Right ventricle myocardium inferior (tissue), 1 donor: Measurements from ENCODE around the gene MAGI2. TPM values are rescaled to one million over a fixed set of nuclear protein-coding genes. Genes with fewer than 3 reads are reported as not detected.
A peak's percentile ranks its signal among the peaks of the same experiment; 100 is the strongest.
"Not testable (repeated sequence)": the region's sequence is repeated elsewhere in the genome, so short reads cannot be mapped to it uniquely, and the experiment has no call there.

Source experiments
- ATAC-seq: fragments of 200-7000 bp; cut with Tn5 transposase; one replicate; pipeline ENCODE4 v1.9.1; 2020; ENCODE audit warnings: mild to moderate bottlenecking, moderate library complexity
- DNase-seq: peaks from one replicate; pipeline ENCODE4 v3.0.0; 2021; ENCODE audit errors: missing footprints
- intact Hi-C: fragments of 100-400 bp; cut with DNase I; formaldehyde crosslinking; loops from one replicate; pipeline ENCODE4 v1.11.0; 2022
- total RNA-seq: library from RNA; stranded (reverse); fragmentation: NEBNext Ultra II Directional; extraction: Animal tissue kit (Norgen Biotek cat#: 25700); gene quantifications from one replicate; pipeline ENCODE4 v1.2.1, GENCODE V29; 2021
- donor health status: DM: no; HTN: yes; CAD: no; lungs with severe emphysema.

The MAGI2 gene
- total RNA-seq, 1 donor from 2014 or later, result 3.1 TPM

DNA sequence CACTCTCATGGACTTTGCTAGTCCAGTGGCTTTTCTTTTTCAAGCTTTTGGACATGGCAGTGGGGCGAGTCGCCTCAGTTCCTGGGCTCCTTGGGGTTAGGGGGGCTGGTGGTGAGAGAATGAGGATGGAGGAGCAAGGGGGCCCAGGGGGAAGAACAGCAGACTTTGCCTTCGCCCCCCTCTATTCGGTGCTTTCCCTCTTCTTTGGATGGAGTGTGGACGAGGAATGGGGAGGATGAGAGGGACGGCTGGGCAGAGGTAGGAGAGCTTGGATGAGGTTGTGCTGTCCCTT is 255 bp downstream of the MAGI2 start:
- DNase-seq, result no peak
- intact Hi-C loops, result loop anchor here (5.0 kb wide), 2 partner anchors 46 to 146 kb away; no protein-coding TSS in a partner anchor
- ATAC-seq, result no peak

GRCh38 chr7:79452495-79453265 is 787 bp downstream of the MAGI2 start:
- DNase-seq (peak; percentile 58), ATAC-seq (no peak)
- intact Hi-C loops, result loop anchor here (5.0 kb wide), 2 partner anchors 45 to 145 kb away; no protein-coding TSS in a partner anchor

GRCh38 chr7:79452032-79452494 is 1.4 kb downstream of the MAGI2 start:
- intact Hi-C loops, result loop anchor here (5.0 kb wide), 2 partner anchors 45 to 145 kb away; no protein-coding TSS in a partner anchor
- ATAC-seq (peak; percentile 82), DNase-seq (peak; percentile 91)

DNA sequence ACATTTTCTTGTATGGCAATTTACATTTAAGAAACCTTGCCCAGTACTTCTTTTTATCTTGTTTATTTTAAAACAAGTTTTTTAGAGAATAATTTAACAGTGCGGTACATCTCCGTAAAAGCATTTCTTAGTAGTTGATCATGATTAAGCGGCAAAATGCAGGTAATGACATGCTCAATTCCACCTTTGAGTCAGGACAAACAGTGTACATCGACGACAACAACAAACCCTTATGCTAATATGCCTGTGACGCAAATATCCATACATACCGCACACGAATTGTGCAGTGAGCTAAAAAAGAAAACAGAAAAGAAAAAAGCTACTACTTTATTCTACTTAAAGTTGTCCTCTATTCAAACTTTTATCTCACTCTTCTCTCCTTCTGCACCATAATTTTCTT is 1.9 kb downstream of the MAGI2 start:
- intact Hi-C loops, result loop anchor here (5.0 kb wide), 2 partner anchors 44 to 144 kb away; no protein-coding TSS in a partner anchor
- no peak for ATAC-seq
- DNase-seq, result no peak

DNA sequence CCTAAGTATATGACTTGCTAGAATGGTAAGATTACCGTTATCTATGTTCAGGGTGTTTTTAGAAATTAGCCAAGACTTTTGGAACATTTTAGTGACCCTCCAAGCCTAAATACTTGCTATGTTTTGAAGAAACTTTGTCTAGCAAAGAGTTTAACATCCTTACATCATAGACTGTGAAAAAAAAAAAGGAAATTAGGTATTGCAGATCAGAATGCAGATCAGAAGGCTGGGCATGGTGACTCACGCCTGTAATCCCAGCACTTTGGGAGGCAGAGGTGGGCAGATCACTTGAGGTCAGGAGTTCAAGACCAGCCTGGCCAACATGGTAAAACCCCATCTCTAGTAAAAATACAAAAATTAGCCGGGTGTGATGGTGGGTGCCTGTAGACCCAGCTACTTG is 10.7 kb downstream of the MAGI2 start:
- ATAC-seq, intact Hi-C loops: not testable (repeated sequence)

DNA sequence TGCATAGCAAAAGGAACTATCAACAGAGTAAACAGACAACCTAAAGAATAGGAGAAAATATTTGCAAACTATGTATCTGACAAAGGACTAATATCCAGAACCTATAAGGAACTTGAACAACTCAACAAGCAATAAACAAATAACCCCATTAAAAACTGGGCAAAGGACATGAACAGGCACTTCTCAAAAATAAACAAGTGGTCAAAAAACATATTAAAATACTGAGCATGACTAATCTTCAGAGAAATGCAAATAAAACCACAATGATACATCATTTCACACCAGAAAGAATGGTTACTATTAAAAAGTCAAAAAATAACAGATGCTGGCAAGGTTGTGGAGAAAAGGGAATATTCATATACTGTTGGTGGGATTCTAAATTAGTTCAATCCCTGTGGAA is 17.1 kb downstream of the MAGI2 start:
- intact Hi-C loops, result no loop called here
- no peak for DNase-seq
- no peak for ATAC-seq

More for the DNA sequence above, 10.7 kb downstream of the MAGI2 start:
- not testable (repeated sequence) for DNase-seq

GRCh38 chr7:79434867-79435266 is 18.6 kb downstream of the MAGI2 start:
- intact Hi-C loops, result no loop called here
- no peak for ATAC-seq
- DNase-seq, result no peak

GRCh38 chr7:79434098-79434497 is 19.4 kb downstream of the MAGI2 start:
- ATAC-seq, result no peak
- intact Hi-C loops, result no loop called here
- DNase-seq, result no peak

DNA sequence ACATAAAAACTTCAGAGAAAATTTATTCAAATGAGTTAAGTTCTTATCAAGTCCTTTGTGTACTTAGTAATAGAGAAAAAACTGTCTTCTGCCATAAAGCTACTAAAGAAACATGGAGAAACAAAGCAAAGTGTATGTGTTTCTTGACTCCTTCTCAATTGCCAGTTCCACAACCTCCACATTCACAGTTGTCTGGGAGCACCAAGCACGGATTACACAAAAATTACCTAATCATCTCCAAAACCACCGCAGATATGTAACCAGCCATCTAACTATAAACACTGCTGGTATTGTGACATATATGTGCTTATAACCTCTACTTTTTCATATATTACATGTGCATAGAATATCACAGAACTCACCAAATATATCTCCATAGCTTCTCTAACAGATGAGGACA is 23.1 kb downstream of the MAGI2 start:
- DNase-seq, result no peak
- no peak for ATAC-seq
- intact Hi-C loops, result no loop called here

DNA sequence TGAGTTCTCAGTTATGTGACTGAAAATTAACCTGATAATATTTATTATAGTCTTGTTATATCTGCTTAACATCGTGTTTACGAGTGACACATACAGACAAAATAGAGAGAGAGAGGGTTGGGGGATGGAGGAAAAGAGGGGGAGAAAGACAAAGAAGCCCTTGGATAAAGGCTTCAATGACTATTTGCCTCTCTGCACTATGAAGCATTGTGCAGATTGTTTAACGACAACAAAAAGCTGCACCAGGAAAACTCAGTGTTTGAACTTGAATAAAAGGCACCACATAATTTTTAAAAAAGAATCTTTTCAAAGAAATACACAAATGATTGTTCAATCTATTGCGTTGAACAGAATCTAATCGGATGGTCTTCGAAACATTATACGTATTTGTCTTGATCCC is 27.8 kb downstream of the MAGI2 start:
- intact Hi-C loops, result no loop called here
- no peak for DNase-seq
- no peak for ATAC-seq

DNA sequence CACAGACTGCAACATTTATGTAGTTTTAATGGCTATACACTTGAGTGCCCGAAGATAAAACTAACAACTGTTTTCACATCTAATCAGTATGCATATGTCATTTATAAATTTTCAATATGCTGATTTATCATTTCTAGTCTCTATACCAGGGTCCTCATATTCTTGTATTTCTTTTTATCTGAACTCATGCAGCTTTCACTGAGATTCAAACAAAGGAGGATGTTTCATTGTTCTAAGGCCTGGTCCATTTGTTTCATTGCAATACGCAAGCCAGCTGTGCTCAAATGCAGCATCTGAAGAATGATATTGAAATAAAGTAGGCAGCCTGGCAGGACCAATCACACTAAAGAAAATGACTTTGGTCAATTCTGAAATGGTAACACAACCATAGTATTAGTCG is 31.7 kb downstream of the MAGI2 start:
- ATAC-seq (no peak), DNase-seq (no peak)
- intact Hi-C loops, result no loop called here

- ATAC-seq, result peak; percentile 76
- intact Hi-C loops, result no loop called here
Observed at GRCh38 chr7:79420464-79420863, 33.0 kb downstream of the MAGI2 start.

DNA sequence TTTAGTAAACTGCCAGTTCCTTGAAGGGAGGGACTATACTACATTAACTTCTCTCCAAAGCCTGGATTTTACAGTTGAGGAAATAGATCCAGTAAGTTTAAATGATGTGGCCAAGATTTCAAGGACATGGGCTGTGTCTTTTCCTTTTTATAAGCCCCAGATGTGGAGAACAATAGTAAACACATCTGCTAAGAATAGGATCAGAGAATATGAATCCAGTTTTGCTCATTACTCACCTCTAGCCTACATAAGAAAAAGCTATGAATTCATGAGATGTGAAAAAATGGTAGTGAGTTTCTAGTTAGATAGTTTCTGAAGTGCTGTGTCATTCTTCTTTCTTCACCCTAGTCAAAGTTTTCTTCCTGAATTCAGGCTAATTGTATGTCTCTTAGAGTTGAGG is 38.6 kb downstream of the MAGI2 start:
- ATAC-seq, result no peak
- intact Hi-C loops, result no loop called here
- no peak for DNase-seq

More at GRCh38 chr7:79420464-79420863, 33.0 kb downstream of the MAGI2 start:
- DNase-seq, result no peak

DNA sequence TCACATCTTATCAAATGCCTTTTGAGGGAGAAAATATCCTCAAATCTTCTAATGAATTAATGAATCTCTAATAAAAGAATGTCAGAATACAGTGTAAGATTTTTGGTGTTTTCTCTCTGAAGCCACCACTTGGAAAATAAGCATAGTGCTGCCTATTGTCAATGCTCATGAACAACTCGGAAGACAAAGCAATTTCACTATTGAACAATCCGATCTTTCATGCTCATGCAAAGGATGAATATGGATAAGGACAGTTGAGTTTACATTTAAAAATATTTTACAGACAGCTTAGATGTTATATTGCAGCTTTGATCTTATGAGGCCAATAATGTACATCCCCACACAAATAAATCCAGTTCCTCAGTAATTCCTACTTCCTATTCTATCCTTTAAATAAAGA is 40.6 kb downstream of the MAGI2 start:
- DNase-seq (no peak), ATAC-seq (no peak)
- intact Hi-C loops, result no loop called here

GRCh38 chr7:79412438-79412837 is 41.0 kb downstream of the MAGI2 start:
- intact Hi-C loops, result no loop called here
- DNase-seq, result no peak
- no peak for ATAC-seq

GRCh38 chr7:79410345-79410744 is 43.1 kb downstream of the MAGI2 start:
- DNase-seq (no peak), ATAC-seq (no peak)
- intact Hi-C loops, result no loop called here

DNA sequence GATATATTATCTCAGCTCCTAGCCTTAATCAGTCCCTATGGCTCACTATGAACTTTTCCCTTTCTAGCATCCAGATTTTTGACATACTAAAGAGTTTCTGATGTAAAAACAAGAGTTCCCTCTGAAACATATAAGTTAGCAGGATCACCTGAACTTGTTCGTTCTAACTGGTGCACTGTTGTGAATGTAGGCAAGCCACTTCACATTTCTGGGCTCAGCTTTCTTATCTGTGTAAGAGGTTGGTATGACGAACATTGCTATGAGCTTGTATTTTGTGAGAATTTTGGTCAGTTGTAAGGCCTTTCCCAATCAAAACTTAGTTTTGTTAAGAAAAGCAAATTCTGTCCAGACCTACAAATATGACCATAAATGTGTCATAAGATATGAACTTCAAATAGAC is 46.1 kb downstream of the MAGI2 start:
- DNase-seq, result no peak
- intact Hi-C loops, result loop anchor here (5.0 kb wide), 1 partner anchor 45 kb away; the partner anchor contains the start of gene MAGI2
- no peak for ATAC-seq

DNA sequence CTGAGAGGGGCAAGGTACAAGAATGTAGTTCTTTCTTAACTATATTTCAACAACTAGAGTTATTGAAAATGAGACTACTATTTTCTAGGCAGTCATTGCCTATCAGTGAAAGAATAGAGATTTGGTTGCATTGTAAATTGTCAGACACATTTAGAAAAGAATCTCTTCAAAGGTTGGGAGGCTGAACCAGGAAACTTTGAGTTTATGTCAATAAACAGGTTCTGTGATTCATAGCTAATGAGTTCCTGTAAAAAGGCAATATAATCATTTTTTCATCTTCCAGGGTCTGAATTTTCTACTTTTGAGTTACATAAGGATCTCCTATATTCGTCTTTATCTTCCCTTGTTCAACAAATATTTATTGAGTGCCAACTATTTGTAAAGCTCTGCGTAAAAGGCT is 47.1 kb downstream of the MAGI2 start:
- intact Hi-C loops, result loop anchor here (5.0 kb wide), 1 partner anchor 46 kb away; the partner anchor contains the start of gene MAGI2
- ATAC-seq (no peak), DNase-seq (no peak)

DNA sequence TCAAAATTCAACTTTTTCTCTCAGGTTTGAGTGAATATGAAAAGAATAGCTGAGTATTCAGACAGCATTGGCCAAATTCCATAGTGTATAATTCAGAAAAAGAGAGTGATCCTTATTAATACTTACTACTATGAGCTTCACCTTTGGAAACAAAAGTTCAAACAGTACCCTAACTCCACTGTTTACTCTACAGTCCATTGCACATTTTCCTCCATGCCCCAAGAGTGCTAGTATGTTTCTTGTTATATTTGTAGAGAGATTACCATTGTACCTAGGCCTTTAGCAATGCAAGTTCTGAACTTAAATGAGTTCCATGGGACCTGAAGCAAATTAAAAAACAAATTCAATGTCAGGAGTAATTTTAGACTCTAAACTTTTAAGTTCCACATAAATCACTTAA is 48.1 kb downstream of the MAGI2 start:
- DNase-seq (no peak), ATAC-seq (no peak)
- intact Hi-C loops, result loop anchor here (5.0 kb wide), 1 partner anchor 47 kb away; the partner anchor contains the start of gene MAGI2

GRCh38 chr7:79403879-79404278 is 49.6 kb downstream of the MAGI2 start:
- ATAC-seq, result no peak
- intact Hi-C loops, result no loop called here
- DNase-seq, result no peak

DNA sequence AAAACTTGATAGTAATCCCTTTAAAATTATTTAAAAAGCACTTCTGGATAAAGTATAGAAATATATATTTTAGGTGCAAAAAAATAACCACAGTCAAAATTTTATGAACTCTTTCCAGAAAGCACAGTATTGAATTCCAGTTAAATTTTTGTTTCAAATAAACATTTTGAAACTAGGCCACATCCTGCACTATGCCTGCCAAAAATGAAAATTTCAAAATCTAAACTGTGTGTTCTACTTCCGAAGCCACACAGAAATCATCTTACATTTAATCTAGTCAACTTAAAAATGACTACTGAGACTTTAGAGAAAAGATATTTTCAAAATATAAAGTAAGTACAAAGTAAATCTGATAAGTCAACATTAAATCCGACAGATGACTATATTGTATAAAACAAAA is 50.0 kb downstream of the MAGI2 start:
- intact Hi-C loops, result no loop called here
- ATAC-seq (peak; percentile 46), DNase-seq (no peak)
